DMS114 treated with DMSO at 0.1 percent for 48 hours (cell line): ENCODE data around the gene UST.
"Not testable (repeated sequence)": the region's sequence is repeated elsewhere in the genome, so short reads cannot be mapped to it uniquely, and the experiment has no call there.

Experiments used
- DNase-seq: peaks from one replicate; lab custom pipeline; 2025; ENCODE audit not compliant: unreplicated experiment; lab: John Stamatoyannopoulos, UW

UST gene

DNA sequence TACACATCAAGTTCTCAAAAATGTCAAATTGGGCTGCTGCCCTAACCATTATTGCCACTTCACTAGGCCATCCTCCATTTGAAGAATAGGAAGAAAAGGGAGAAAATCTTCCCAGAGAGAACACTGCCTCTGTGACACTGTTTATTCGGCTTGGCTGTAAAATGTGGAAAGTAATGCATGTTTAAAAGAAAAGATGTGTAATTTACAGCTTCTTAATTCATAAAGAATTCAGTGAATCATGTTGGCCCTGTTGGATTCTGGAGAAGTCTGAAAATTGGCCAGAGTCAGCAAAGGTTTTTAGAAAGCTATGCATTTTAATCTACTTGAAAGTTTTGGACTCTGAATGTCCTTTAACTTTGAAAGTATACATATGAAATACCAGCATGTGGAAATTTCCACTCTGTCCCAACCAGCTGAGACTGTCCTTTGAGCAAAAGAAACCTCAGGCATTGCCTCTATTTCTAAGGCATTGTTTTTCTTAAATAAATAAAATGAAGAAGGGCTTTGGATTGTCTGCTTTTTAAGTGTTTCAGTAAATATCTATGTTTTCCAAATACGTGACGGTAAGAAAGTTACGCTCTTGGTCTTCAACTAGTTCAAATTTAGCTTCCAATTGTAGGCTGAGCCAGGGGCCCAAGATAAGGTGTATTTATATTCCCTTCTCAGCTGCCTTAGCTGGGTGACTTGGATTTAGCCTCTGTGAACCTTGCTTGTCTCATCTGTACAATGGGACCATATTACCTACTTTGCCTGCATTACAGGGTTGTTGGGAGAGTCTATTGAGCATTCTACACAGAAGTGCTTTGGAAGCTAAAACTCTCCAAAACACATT, 222.2 kb downstream of the UST start:
- DNase-seq: no peak

DNA sequence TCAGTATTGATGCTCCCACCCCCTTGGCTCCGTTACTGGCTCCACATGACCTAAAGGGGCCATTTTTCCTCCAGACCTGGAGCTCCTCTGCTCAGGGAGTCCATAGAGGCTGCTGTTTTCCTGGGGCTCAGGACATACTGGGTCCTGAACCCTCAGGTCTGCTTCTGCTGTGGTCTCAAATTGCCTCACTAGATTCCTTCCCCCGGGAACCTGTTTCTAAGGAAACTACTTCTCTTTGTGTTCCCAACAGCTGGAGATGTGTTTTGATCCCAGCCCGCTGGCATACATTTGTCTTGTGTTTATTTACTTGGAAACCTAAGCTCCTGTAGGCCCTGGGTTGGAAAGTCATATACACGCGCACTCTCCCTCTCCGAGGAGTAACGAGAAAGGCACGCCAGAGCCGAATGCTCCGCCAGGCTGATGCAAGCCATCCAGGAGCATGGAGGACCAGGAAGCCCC, 222.8 kb downstream of the UST start:
- no peak for DNase-seq

DNA sequence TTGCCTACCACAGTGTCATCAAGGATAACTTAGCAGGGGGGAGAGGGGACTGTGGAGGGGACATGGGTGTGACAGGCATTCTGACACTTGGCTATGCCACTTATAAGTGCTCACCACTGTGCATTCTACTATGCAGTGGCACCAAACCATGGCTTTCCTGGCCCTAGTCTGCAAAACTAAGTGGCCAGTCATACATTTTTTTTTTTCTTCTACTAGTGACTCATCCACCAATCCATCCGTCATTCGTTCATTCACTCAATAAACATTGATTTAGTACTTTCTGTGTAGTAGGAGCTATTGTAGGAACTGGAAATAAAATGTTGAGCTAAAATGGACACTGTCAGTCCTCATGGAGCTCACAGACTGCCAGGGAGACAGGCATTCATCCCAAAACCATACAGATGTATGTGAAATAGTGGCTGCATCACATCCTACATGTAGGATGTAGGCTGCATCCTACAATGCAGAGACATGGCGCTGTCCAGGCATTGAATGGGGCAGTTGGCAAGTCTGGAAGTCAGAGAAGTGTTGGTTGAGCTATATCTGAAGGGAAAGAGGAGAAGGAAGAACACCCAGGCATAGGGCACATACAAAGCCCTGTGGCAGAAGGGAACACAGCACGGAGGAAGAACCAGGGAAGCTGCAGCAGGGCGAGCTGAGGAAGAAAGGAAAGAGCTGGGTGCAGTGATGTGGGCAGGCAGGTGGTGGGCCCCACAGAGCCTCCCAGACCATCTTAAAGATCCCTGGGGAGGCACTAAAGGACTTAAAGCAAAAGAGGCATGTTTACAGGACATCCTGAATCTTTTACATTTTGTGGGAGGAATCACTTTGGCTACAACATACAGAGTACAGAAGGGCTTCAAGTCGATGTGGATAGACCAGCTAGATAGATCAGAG, 224.4 kb downstream of the UST start:
- no peak for DNase-seq

DNA sequence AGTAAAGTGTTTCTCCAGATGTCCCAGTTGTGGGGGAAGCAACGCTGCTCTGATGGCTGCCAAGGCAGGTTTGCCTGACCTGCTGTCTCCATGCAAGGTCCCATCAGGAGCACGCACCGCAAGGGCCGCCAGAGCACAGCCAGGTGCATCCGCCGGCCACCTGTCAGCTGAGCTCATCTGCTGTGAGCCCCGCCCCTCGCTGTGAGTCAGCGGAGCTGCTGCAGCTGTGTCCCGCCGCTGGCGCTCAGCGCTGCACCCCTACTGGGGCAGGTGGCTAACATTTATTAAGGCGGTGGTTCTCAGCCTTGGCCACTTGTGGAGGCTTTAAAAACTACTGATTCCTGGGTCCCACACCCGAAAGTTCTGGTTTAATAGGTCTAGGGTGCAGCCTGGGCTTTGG, 225.7 kb downstream of the UST start:
- DNase-seq: no peak

DNA sequence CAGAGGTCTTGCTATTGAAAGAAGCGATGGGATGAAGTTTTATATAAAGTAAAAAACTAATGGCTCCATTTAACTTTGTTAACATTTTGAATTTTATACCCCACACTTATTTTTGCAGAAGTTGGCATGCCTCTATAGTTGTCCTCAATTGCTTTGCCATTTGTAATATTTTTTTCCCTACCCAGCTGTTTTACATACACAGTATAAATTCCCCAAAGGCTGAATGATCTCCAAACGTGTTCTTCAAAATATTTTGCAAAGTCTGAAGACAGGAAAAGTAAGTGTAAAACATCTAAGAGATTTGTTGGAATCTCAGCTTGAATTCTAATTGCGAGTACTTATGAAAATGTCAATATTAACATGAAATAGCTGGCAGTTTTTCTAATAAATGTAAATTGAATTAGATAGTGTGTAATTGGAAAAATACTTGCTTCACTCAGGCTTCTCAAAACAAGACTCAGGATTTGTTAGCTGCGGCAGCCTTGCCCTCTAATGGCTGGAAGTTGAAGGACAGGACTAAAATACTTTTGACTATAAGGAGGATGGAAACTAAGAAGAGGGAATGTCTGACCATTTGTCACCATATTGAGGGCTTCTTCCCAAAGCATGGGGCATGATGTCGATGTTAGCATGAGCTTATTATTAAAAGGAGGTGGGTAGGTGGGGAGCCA, 226.8 kb downstream of the UST start:
- peak; percentile 22 for DNase-seq

DNA sequence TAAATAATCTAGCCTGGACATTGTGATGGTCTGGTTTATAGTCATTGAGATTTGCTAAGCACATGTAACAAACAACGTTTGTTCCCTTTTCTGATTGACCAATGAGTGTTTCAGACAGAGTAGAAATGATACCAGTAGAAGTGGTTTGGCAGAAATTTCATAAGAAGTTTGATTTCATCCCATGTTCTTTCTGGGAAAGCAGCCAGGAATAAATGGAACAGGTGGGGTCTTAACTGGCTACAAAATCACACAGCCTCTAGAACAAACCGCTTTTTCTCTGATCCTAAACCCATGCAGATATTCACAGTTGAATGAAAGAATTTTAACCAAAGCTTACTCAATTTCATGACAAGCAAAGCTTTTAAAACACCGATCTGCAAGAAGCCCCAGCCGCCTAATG, 227.5 kb downstream of the UST start:
- DNase-seq: no peak

DNA sequence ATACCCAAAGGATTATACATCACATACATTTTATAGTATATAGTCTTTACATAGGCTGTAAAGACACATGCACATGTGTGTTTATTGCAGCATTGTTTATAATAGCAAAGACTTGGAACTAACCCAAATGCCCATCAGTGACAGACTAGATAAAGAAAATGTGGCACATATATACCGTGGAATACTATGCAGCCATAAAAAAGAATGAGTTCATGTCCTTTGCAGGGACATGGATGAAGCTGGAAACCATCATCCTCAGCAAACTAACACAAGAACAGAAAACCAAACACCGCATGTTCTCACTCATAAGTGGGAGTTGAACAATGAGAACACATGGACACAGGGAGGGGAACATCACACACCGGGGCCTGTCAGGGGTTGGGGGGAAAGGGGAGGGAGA, 231.5 kb downstream of the UST start:
- DNase-seq: not testable (repeated sequence)

DNA sequence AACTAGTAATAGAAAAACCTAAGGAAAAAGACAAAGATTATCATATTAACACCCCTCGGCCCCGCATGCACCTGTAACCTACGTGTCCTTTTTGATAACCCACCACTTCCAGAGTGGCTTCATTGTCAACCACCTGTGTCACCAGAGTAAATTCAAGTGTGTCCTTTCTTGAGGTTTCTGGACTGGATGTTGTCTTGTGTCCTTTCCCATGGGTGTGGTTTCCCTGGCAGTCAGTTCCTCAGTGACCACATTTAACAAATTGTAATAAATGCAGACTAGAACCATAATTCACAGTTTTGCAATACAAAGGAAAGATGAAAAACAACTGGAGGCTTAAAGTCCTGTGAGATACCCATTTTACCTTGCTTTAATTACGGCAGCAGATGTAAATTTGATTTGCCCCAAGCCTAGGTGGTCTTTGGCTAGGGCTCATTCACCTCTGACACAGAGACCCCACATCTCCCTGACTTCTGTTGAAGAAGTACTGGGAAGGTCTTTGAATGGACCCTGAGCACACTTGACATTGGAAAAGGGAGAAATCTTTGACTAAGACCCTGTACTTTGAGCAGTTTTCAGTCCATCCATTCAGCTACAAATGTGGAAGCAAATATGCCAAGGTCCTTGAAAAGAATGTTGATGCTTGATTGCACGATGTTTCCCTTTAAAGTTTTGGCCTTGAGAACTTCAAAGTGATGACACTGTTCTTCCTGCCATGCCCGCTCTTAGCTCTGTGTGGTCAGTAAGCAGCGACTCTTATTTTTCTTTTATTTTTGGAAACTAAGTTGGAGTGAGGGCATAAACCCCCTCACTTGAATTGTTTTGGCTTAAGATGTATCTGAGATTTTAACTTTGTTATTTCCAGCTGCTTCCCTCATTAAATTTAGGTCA, 232.4 kb downstream of the UST start:
- no peak for DNase-seq

DNA sequence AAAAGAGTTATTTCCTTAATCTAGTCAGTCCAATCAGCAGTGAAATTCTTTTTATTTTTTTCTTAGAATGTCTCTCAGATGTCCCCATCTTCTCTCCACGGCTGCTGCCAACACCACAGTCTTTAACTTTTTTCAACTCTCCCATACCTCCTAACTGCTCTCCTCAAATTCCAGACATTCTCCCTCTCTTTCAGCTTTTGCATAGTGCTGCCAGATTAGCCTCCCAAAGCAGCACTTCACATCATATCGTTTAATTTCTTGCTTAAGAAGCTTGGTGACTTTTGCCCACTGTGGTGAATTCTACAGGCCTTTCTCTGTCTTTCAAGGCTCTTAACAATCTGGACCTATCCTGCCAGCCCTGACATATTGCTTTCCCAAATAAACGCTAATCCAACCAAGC, 233.4 kb downstream of the UST start:
- DNase-seq: no peak

DNA sequence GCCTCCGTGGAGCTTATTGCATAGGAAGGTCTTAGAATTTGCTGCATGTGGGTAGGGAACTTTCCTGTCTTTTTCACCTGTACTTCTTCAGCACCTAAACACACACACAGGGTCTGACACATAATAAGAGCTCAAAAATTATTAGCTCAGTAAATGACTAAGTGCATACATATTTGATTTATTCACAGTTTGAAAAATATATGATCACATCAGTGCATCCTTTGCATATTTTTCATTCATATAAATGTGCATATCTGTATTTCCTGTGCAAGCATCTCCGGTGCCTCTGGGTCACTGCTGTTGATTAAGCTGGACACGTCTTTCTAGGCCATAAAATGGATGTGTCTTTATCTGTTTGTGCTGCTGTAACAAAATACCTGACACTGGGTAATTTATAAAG, 234.7 kb downstream of the UST start:
- no peak for DNase-seq

DNA sequence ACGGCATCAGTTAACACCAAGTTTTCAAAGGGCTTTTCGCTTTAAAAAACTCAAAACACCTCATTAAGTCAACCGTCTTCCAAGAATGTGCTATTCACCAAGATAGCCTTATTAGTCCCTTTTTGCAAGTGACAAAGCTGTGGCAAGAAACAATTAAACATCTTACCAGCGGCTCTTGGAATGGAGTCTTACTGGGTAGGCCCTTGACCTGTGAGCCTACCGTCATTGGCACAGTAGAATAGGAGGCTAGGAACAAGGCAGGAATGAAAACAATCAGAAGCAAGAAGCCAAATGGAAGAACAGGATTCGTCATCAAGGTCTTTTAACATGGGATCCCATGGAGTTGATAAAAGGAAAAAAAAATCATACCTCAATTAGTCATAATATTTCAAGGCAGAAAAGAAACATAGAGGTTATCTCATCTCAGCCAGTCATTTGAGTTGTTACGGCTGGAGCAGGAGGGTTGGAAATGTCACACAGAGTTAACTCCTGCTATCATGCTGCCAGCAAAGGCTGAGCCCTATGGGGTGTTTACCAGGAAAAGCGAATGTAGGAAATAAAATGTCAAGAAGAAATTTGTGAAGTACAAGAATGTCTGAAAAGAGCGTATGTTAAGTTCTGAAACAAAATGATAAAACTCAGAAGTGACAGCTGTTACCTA, 236.4 kb downstream of the UST start:
- DNase-seq: no peak

DNA sequence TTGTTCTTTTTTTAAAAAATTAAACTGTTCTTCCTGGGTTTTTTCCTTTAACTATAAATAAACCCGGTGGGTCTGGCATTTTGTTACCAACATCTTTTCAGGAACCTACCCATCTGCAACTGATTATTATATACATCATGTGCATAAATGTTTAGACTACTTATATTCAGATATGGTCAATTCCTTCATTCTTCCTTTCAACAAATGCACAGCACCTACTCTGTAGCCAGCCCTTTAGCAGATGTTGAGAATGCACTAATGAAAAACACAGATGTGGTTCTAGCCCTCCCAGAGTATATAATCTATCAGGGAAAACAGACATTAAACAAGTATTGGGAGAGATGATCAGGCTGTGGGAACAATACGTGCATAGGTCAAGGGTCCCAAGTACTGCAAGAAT, 237.1 kb downstream of the UST start:
- no peak for DNase-seq

DNA sequence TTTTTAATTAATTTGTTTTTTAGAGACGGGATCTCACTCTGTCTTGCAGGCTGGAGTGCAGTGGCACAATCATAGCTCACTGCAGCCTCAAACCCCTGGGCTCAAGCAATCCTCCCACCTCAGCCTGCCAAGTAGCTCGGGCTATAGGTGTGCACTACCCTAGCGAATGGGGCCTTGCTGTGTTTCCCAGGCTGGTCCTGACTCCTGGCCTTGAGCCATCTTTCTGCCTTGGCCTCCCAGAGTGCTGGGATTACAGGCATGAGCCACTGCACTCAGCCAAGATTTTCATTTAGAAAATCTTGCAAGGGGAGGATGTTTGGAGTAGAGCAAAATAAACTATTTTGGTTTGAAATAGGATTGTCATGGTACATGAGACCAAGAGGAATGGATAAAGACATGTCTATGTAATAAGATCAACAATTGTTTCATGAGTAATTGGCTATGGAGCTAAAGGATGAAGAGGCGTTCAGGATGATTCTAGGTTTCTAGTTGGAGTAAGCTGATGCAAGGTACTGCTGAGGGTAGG, 237.8 kb downstream of the UST start:
- no peak for DNase-seq

DNA sequence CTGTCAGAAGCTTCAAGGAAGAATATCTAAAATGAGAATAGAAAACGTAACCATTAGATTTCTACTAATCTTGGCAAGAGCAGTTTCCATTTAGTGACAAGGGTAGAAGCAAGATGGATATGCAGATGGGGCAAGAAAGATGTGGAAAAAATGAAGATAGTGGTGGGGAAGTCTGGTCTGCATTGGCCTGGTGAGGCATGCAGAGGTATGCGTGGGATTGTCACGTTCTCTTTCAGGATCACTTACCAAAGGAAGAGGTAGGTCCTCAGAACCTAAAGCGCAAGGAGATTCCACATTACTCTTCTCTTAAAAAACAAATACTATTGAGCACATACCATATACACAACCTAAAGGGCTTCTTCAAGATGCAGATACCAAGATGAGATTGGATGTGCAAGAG, 238.7 kb downstream of the UST start:
- DNase-seq: no peak

DNA sequence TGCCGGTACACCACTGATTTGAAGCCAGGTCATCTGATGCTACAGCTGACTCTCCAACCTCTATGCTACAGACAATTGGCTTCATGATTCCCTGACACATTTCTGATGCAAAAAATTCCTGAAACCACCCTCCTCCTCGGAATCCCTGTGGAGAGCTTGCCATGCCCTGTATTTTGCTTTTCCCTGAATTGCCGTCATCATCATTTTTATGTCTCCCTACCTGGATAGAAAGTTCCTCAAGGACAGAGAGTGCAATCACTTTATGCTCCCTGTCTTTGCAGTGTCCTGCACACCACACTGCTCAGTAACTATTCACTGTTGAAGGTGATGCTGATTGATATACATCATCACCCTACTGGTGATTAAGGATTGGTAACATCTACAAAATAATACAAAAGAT, 239.8 kb downstream of the UST start:
- no peak for DNase-seq

DNA sequence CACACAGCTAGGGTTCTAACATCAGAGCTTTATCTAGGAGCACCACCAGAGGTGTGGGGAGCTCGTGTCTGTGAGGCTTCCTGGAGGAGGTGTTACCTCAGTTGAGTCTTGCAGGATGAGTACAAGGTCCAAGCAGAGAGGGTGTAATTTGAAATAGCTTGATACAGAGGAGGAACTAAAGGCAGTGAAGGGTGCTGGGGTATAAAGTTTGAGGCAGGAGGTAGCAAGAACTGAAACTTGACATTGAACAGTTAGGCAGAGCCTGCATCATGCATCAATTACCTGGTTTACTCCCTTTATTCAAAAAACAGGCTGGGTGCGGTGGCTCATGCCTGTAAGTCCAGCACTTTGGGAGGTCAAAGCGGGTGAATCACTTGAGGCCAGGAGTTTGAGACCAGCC, 241.2 kb downstream of the UST start:
- no peak for DNase-seq

DNA sequence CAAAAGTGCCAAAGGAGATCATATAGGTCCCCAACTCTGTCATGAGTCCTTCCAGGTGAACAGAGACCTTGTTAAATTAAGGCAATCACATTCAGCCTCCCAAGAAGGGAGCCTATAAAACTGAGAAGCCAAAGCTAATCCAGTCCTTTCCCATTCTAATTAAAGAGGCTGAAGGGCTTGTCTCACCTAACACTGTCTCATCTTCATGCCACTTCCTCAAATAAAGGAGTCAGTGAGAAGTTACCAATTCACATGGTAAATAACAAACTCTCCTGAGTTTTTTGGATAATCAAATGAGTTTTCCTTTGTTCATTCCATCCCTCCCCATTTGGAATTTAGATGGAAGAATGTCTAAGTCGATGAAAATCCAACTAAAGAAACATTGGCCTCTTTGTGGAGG, 242.8 kb downstream of the UST start:
- DNase-seq: no peak

DNA sequence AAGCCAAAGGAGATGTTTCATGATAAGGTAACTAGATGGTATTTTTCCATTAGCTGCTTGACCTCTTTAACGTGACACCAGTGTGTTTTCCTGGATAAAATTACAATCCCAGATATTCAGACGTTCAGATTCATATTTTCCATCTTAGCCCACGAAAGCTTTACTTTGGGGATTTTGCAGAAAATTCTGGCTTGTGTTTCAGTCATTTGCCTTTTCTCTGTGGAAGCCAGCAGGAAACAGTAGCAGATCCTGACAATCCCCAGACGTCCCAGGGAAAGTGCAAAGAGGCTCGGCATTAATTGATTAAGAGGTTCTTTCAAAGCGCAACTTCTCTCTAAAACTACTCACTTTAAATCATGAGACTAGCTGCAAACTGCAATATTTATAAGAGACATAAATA, 243.6 kb downstream of the UST start:
- no peak for DNase-seq

DNA sequence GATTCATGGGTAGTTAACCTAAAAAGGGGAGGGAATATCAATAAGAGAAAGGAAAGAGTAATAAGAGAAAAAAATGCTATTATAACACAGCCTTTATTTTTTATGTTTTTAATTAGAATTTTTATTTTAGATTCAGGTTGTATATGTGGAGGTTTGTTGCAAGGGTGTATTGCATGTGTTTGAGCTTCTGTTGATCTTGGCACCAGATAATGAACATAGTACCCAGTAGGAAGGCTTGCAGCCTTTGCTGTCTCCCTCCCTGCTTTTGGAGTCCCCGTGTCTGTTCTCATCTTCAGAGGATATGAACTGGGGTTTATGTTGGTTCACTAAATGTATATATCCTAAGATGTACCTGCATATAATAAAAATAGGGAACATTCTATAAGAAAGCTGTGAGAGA, 250.0 kb downstream of the UST start:
- DNase-seq: no peak

DNA sequence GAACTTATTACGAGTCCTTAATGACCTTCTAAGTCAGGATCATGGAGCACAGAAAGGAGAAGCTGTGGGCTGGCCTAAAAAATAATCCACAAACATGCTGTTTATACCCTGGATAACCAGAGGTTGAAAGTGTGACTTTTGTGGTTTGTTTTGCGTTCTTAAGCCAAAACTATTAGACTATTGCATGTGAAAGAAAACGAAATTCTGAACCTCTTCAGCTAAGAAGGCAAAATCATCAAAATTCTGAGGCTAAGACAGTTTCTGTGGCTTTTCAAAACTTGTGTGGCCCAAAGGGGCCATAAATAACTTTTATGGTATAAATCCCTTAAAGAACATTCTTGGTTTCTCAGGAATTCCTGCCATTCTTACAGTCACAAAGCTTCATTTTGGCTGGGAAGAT, 251.0 kb downstream of the UST start:
- no peak for DNase-seq
